Measurements from ENCODE around the gene KCNJ12.
"Not testable (repeated sequence)": the region's sequence is repeated elsewhere in the genome, so short reads cannot be mapped to it uniquely, and the experiment has no call there.

KCNJ12 gene

GRCh38 chr17:21349358-21350050, 26.7 kb upstream of the KCNJ12 start:
- DNase-seq (ENCODE audit: low read depth in 2 of 2): not testable (repeated sequence)

DNA sequence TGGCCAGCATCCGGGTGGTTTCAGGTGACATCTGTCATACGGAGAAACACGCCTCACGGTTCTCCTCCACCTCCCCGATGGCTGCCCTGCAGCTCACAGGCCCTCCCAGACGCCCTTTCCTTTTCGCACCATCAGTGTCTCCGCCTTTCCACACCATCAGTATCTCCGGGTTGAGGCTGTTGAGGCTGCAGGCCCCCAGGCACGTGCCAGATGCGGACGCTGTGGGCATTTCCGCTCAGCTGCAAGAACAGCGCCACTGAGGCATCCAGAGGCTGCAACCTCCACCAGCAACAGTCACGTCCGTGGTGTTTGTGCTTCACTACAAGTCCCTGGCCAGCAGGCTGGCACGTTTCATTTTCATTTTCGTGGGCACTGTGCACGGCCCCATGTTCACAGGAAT, 25.7 kb upstream of the KCNJ12 start:
- not testable (repeated sequence) for DNase-seq (ENCODE audit: low read depth in 2 of 2)

GRCh38 chr17:21351366-21352065, 24.6 kb upstream of the KCNJ12 start:
- no peak for DNase-seq (ENCODE audit: low read depth in 2 of 2)

GRCh38 chr17:21352221-21352980, 23.8 kb upstream of the KCNJ12 start:
- no peak for DNase-seq (ENCODE audit: low read depth in 2 of 2)

- DNase-seq (ENCODE audit: low read depth in 2 of 2): no peak
Measured at GRCh38 chr17:21352981-21353265, 23.2 kb upstream of the KCNJ12 start.

DNA sequence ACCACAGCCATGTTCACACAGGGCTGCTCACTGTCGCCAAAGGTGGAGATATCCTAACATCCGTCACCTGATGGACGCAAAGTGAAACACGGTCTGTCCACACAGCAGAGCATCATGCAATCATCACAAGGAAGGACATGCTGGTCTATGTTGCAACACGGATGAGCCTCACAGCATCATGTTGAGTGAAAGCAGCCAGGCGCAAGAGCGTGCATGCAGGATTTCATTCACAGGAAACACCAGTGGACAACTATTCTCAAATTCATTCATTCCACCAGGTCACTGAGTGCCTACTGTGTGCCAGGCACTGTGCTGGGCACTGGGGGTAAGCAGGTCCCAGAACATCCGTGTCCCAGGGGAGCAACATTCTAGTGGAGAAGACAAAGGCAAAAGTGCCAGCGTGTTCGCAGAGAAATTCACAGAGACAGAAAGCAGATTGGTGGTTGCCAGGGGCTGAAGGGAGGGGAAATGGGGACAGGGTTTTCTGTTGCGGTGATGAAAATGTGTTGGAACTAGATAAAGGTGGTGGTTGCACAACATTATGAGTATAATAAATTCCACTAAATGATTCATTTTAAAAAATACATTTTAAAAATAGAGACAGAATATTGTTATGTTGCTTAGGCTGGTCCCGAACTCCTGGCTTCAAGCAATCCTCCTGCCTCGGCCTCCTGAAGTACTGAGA, 22.7 kb upstream of the KCNJ12 start:
- no peak for DNase-seq (ENCODE audit: low read depth in 2 of 2)

DNA sequence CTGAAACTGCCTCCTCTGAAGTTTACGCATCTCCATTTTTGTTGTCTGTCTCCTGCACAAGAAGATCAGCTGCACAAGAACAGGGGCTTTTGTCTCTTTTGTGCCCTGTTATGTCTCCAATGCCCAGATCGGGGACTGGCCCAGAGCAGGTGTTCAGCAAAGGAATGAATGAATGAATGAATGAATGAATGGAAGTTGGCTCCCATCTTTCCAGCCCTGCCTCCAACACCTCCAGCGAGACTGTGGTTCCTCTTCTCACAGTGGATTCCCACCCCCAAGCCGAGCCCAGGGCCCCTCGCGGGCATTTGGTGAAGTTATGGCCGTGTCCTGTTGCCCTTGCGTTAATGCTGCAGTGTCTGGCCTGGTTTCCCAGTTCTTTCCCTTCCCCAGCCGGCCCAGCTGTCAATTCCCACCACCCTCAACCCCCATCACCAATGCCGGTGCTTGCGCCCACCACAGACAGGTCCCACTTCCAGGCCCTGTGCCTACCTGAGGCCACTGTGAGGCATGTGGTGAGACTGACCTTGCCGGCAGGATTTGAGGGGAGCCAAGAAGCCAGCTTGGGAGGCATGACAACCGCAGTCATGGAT, 21.3 kb upstream of the KCNJ12 start:
- no peak for DNase-seq (ENCODE audit: low read depth in 2 of 2)

DNA sequence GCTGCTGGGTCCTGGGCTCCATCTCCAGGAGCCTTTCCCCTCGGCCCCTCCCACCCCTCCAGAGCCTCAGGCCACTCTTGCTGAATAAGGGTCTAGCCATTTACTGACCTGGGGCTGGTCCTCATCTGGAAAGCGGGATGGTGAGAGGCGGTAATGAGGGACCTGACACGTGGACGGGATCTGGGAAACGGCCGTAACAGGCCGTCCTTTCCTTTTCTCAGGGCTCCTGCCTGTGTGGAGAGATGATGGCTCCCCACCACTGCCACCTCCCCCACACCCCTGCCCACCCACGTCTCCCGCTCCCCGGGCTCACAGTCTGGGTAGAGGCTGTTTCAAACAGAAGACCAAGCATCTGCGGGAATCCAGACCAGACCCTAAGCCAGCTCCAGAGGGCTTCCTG, 20.6 kb upstream of the KCNJ12 start:
- DNase-seq (ENCODE audit: low read depth in 2 of 2): no peak

- DNase-seq (ENCODE audit: low read depth in 2 of 2): no peak
Measured at GRCh38 chr17:21356537-21357127, 19.5 kb upstream of the KCNJ12 start.

DNA sequence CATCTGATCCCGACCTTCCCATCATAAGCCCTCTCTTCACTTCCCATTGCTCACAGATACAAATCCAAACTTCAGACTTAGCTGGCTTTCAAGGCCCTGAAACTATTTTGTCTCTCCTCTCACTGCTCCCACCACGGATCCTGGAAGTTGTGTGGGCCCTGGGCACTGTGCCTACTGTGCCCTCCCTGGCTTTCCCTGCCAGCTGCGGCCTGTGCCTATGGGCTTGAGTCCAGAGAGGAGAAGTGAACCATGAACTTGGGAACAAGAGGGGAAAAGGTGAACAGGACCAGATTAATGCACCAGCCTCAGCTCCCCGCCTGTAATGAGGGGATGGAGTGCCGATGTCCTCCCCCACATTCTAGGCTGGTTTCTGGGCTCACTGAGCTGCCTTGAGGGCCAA, 18.9 kb upstream of the KCNJ12 start:
- DNase-seq (ENCODE audit: low read depth in 2 of 2): no peak

DNA sequence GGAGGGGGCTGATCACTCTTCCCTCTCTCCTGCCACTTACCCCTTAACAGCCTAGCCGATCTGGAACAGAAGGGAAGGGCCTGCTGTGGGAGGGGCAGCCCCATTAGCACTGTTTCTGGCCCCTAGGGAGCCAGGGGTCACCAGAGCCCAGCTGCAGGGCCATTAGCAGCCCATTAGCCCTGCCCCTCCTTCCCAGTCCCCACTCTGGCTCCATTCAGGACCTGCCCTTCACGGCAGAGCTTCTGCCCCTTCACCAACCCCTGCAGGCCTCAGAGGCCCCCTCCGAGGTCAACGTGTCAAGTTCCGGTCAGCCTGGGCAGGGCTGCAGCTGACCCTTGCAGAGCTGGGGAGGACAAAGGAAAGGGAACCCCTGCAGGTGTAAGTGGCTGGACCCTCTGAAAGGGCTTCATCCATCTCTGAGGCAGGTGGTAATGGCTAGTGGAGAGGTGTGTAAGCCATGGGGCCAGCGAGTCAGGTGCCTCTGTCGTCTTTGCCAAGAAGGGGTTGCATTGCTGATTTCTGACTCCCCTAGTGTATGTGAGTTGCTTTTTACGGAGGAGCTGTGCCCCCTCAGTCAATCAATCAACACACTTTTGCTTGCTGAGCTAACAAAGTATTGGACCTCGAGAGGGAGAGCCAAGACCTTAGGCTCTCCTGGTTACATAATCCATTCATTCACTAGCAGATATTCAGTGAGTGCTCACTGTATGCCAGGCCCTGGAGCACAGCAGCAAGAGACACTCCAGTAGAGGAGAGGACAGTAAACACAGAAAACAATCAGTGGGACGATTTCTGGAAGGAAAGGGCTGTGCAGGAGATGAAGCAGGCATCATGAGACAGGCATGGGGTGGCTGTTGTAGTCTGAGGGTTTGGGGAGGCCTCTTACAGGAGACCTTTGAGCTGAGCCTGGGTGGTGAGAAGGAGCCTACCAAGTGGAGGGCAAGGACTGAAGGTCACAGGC, 18.2 kb upstream of the KCNJ12 start:
- DNase-seq (ENCODE audit: low read depth in 2 of 2): no peak

- no peak for DNase-seq (ENCODE audit: low read depth in 2 of 2)
Measured at GRCh38 chr17:21358682-21359482, 17.3 kb upstream of the KCNJ12 start.

- no peak for DNase-seq (ENCODE audit: low read depth in 2 of 2)
Measured at GRCh38 chr17:21359483-21359840, 16.7 kb upstream of the KCNJ12 start.

GRCh38 chr17:21360048-21360447, 16.1 kb upstream of the KCNJ12 start:
- no peak for DNase-seq (ENCODE audit: low read depth in 2 of 2)

DNA sequence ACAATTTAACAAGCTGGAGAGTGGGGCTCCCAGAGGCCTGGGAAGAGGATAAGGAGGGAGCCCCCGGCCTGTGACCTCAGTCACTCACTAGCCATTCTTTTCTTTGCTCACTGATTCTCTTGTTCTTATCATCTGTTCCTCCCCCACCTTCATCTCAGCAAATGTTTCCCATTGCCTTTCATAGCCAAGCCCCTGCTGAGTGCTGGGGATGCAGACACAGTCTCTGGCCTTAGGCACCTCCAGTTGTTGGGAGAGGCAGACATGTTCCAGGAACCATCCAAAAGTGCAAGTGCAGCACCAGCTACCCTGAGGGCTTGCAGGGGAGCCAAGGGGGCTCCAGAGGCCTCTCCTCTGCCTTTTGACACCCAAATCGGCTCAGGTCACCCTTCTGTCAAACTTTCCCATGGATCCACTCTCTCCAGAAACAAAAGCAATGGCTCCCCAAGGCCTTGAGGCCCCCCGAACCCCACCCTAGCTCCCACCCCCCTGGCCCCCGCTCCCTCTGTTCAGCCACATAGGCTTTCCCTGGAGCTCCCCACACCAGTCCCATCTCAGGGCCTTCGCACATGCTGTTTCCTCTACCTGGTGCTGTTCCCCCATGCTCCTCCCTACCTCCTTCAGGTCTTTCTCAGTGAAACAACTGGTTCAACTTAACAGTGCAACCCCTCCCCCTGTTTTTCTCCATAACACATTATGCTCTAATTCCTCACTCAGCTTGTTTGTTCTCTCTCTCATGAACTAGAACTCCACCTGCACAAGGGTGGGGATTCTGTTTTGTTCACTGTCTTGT, 14.9 kb upstream of the KCNJ12 start:
- DNase-seq (ENCODE audit: low read depth in 2 of 2): no peak

GRCh38 chr17:21362331-21362931, 13.7 kb upstream of the KCNJ12 start:
- DNase-seq (ENCODE audit: low read depth in 2 of 2): no peak

GRCh38 chr17:21363776-21364642, 12.1 kb upstream of the KCNJ12 start:
- no peak for DNase-seq (ENCODE audit: low read depth in 2 of 2)

GRCh38 chr17:21365016-21365415, 11.1 kb upstream of the KCNJ12 start:
- DNase-seq (ENCODE audit: low read depth in 2 of 2): no peak

Data from stimulated activated CD4-positive, alpha-beta T cell treated with anti-CD3 and anti-CD28 coated beads, Interleukin-12 subunit alpha, Interleukin-12 subunit beta, amount 100 ng/mL, for 24 hours (primary cell).